B cell (primary cell): ENCODE results near the gene TSHR.

ENCODE experiments used
- CTCF ChIP-seq: fragments of 200-600 bp; IDR thresholded peaks from one replicate; pipeline ENCODE4 v1.8.0; 2022; ENCODE audit warnings: antibody characterized with exemption, mild to moderate bottlenecking
- EZH2 ChIP-seq: IDR thresholded peaks from 2 replicates; pipeline ENCODE4 v1.6.1; 2012; ENCODE audit warnings: borderline replicate concordance, low read depth, mild to moderate bottlenecking, moderate library complexity, low read length; ENCODE audit not compliant: insufficient read depth, poor library complexity, severe bottlenecking

GRCh38 chr14:81187832-81188522 lies 232.6 kb downstream of the TSHR start:
- TF ChIP-seq CTCF (no peak), EZH2 (no peak)
